Epithelial cell of esophagus (primary cell): ENCODE data around the gene PCGF6.

Experiments
- DNase-seq: peaks from one replicate; pipeline ENCODE4 v3.0.0; 2010; ENCODE audit warnings: low read depth
- H3K4me3 ChIP-seq: 2 replicates; pipeline ENCODE4 v1.5.1; 2011; ENCODE audit warnings: mild to moderate bottlenecking, low read length, control low read depth
- CTCF ChIP-seq: IDR thresholded peaks from 2 replicates; pipeline ENCODE4 v1.5.1; 2011; ENCODE audit warnings: low read depth, mild to moderate bottlenecking, low read length, control low read depth, inconsistent platforms; ENCODE audit not compliant: insufficient read depth; ENCODE audit errors: missing control alignments

PCGF6 gene

GRCh38 chr10:103310197-103310596 is 40.7 kb downstream of the PCGF6 start:
- no peak for DNase-seq
- no peak overlapping the region for H3K4me3 ChIP-seq
- TF ChIP-seq CTCF = no peak

- no peak for TF ChIP-seq CTCF
- peak; percentile 17 for DNase-seq
- no peak overlapping the region for H3K4me3 ChIP-seq
These were observed 43.3 kb downstream of the PCGF6 start for GRCh38 chr10:103307594-103307993.

GRCh38 chr10:103295374-103296015 is 55.4 kb downstream of the PCGF6 start:
- peak; percentile 41 for DNase-seq
- no peak for TF ChIP-seq CTCF
- no peak overlapping the region for H3K4me3 ChIP-seq

GRCh38 chr10:103291588-103291987 is 59.4 kb downstream of the PCGF6 start:
- no peak for DNase-seq
- no peak overlapping the region for H3K4me3 ChIP-seq
- TF ChIP-seq CTCF = no peak

- no peak overlapping the region for H3K4me3 ChIP-seq
- DNase-seq = no peak
- TF ChIP-seq CTCF = no peak
These were observed 62.9 kb downstream of the PCGF6 start for GRCh38 chr10:103287992-103288391.

- no peak for TF ChIP-seq CTCF
- H3K4me3 ChIP-seq = no peak overlapping the region
- DNase-seq = peak; percentile 78
These were observed 66.8 kb downstream of the PCGF6 start for GRCh38 chr10:103284170-103284569.

- DNase-seq = no peak
- no peak for TF ChIP-seq CTCF
- H3K4me3 ChIP-seq = no peak overlapping the region
These were observed 68.0 kb downstream of the PCGF6 start for GRCh38 chr10:103282961-103283360.
